GM15510 (cell line): ENCODE results near the gene PDZRN4.

Source experiments
- POLR2A ChIP-seq: IDR thresholded peaks from 3 replicates; pipeline ENCODE4 v1.6.1; 2011; ENCODE audit warnings: borderline replicate concordance; ENCODE audit not compliant: insufficient read length; ENCODE audit errors: extremely low read depth

Gene PDZRN4

GRCh38 chr12:41367726-41368405, 179.7 kb downstream of the PDZRN4 start:
- TF ChIP-seq POLR2A, result no peak

GRCh38 chr12:41380878-41381277, 192.8 kb downstream of the PDZRN4 start:
- no peak for TF ChIP-seq POLR2A

GRCh38 chr12:41402801-41403200, 214.7 kb downstream of the PDZRN4 start:
- no peak for TF ChIP-seq POLR2A

GRCh38 chr12:41407232-41407799, 219.2 kb downstream of the PDZRN4 start:
- TF ChIP-seq POLR2A, result no peak

- TF ChIP-seq POLR2A, result no peak
These were observed 221.5 kb downstream of the PDZRN4 start for GRCh38 chr12:41409628-41410027.

GRCh38 chr12:41418586-41418985, 230.5 kb downstream of the PDZRN4 start:
- no peak for TF ChIP-seq POLR2A

- TF ChIP-seq POLR2A, result no peak
These were observed 231.2 kb downstream of the PDZRN4 start for GRCh38 chr12:41419131-41419893.

- no peak for TF ChIP-seq POLR2A
These were observed 236.5 kb downstream of the PDZRN4 start for GRCh38 chr12:41424651-41425050.

GRCh38 chr12:41433460-41433859, 245.3 kb downstream of the PDZRN4 start:
- no peak for TF ChIP-seq POLR2A

GRCh38 chr12:41436076-41436475, 248.0 kb downstream of the PDZRN4 start:
- no peak for TF ChIP-seq POLR2A

- TF ChIP-seq POLR2A, result no peak
These were observed 249.4 kb downstream of the PDZRN4 start for GRCh38 chr12:41437563-41437962.

GRCh38 chr12:41438854-41439541, 250.9 kb downstream of the PDZRN4 start:
- TF ChIP-seq POLR2A, result no peak

GRCh38 chr12:41439801-41440200, 251.7 kb downstream of the PDZRN4 start:
- no peak for TF ChIP-seq POLR2A

- no peak for TF ChIP-seq POLR2A
These were observed 253.1 kb downstream of the PDZRN4 start for GRCh38 chr12:41441180-41441579.

- TF ChIP-seq POLR2A, result no peak
These were observed 254.8 kb downstream of the PDZRN4 start for GRCh38 chr12:41442896-41443295.
